Large intestine (tissue), 12 donors: ENCODE measurements around the gene SH3BGRL. TPM values are rescaled to one million over a fixed set of nuclear protein-coding genes. Genes with fewer than 3 reads are reported as not detected.

Experiments used
- DNase-seq, 2 donors: peaks; one replicate each; pipeline versions ENCODE4 v3.0.0 to v3.0.0-alpha.2; 2013
- H3K27ac ChIP-seq: one replicate; pipeline ENCODE4 v1.5.1; 2013; ENCODE audit warnings: low read length
- H3K27me3 ChIP-seq: 2 replicates; pipeline ENCODE4 v1.6.1; 2013; ENCODE audit warnings: low read length; ENCODE audit not compliant: control insufficient read depth, insufficient read depth
- H3K36me3 ChIP-seq: 2 replicates; pipeline ENCODE4 v1.6.1; 2013; ENCODE audit warnings: low read length; ENCODE audit not compliant: control insufficient read depth, insufficient read depth
- H3K4me1 ChIP-seq: one replicate; pipeline ENCODE4 v1.6.1; 2013; ENCODE audit warnings: low read length; ENCODE audit not compliant: control insufficient read depth, insufficient read depth
- H3K4me3 ChIP-seq: one replicate; pipeline ENCODE4 v1.5.1; 2013; ENCODE audit warnings: low read length
- H3K9me3 ChIP-seq: one replicate; pipeline ENCODE4 v1.6.1; 2013; ENCODE audit warnings: mild to moderate bottlenecking, low read depth, low read length, moderate library complexity; ENCODE audit not compliant: control insufficient read depth
- WGBS: methylation state at CpG from one replicate; pipeline ENCODE4 v1.1.5; 2013; ENCODE audit warnings: low lambda C conversion rate; ENCODE audit not compliant: insufficient coverage; 5-methylcytosine and 5-hydroxymethylcytosine counted together
- long read RNA-seq, 11 donors: transcript quantifications; one replicate each; lab custom pipeline, GENCODE V29; 2026
- polyA plus RNA-seq: library from polyadenylated mRNA; unstranded; fragments of 120-200 nt; gene quantifications from one replicate; pipeline ENCODE4 v1.2.1, GENCODE V29; 2013

Gene SH3BGRL
- 141 TPM for polyA plus RNA-seq
- long read RNA-seq, donor 1, transcript SH3BGRL-201 (4 exons, 1,923 nt) = major isoform, 38 of 38 reads
- long read RNA-seq, donor 1, partial matches to known transcripts = 0 of 38 reads
- long read RNA-seq, donor 1, other reads (novel, unspliced or antisense) = 0 of 38 reads
- long read RNA-seq, donor 2, transcript SH3BGRL-201 (4 exons, 1,923 nt) = major isoform, 71 of 77 reads
- long read RNA-seq, donor 2, partial matches to known transcripts = 5 of 77 reads
- long read RNA-seq, donor 2, other reads (novel, unspliced or antisense) = 0 of 77 reads
- long read RNA-seq, donor 3, transcript SH3BGRL-201 (4 exons, 1,923 nt) = major isoform, 136 of 142 reads
- long read RNA-seq, donor 3, partial matches to known transcripts = 5 of 142 reads
- long read RNA-seq, donor 3, other reads (novel, unspliced or antisense) = 0 of 142 reads
- long read RNA-seq, donor 4, partial matches to known transcripts = 0 of 5 reads
- long read RNA-seq, donor 4, other reads (novel, unspliced or antisense) = 0 of 5 reads
- long read RNA-seq, donor 5, transcript SH3BGRL-201 (4 exons, 1,923 nt) = major isoform, 56 of 57 reads
- long read RNA-seq, donor 5, partial matches to known transcripts = 0 of 57 reads
- long read RNA-seq, donor 5, other reads (novel, unspliced or antisense) = 0 of 57 reads
- long read RNA-seq, donor 6, transcript SH3BGRL-201 (4 exons, 1,923 nt) = major isoform, 85 of 102 reads
- long read RNA-seq, donor 6, partial matches to known transcripts = 17 of 102 reads
- long read RNA-seq, donor 6, other reads (novel, unspliced or antisense) = 0 of 102 reads
- long read RNA-seq, donor 7, transcript SH3BGRL-201 (4 exons, 1,923 nt) = major isoform, 49 of 55 reads
- long read RNA-seq, donor 7, partial matches to known transcripts = 6 of 55 reads
- long read RNA-seq, donor 7, other reads (novel, unspliced or antisense) = 0 of 55 reads
- long read RNA-seq, donor 8, transcript SH3BGRL-201 (4 exons, 1,923 nt) = major isoform, 95 of 109 reads
- long read RNA-seq, donor 8, partial matches to known transcripts = 13 of 109 reads
- long read RNA-seq, donor 8, other reads (novel, unspliced or antisense) = 0 of 109 reads
- long read RNA-seq, donor 9, transcript SH3BGRL-201 (4 exons, 1,923 nt) = major isoform, 74 of 137 reads
- long read RNA-seq, donor 9, partial matches to known transcripts = 63 of 137 reads
- long read RNA-seq, donor 9, other reads (novel, unspliced or antisense) = 0 of 137 reads
- long read RNA-seq, donor 10, transcript SH3BGRL-201 (4 exons, 1,923 nt) = major isoform, 96 of 129 reads
- long read RNA-seq, donor 10, partial matches to known transcripts = 33 of 129 reads
- long read RNA-seq, donor 10, other reads (novel, unspliced or antisense) = 0 of 129 reads
- long read RNA-seq, donor 11, transcript SH3BGRL-201 (4 exons, 1,923 nt) = major isoform, 65 of 65 reads
- long read RNA-seq, donor 11, partial matches to known transcripts = 0 of 65 reads
- long read RNA-seq, donor 11, other reads (novel, unspliced or antisense) = 0 of 65 reads

DNA sequence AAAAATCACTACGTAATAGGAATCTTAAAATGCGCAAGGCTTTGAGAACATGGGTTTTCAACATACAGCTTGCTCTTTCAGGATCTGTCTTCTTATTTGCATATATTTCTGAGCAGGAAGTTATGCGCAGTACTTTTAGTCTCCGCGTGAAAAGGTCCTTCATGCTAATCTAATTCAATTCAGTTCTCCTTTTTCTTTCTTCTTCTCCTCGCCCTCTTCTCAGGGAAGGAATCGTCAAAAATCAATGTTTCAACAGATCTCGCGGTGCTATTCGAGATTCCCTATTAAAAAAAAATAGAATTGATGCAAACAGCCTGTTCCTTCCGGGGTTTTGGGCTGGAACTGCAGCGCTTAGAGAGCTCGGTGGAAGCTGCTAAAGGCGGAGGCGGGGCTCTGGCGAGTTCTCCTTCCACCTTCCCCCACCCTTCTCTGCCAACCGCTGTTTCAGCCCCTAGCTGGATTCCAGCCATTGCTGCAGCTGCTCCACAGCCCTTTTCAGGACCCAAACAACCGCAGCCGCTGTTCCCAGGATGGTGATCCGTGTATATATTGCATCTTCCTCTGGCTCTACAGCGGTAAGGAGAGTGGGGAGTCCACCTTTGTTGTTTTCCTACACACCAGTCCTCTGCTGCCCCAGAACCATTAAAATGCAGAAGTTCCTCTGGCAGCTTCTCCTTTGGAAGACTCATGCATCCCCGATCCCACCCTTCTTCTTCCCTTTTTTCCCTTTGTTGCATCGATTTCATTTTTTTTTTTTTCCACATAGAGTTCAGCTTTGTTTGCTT lies at the start of gene SH3BGRL, which contains the start of gene HMGN5:
Gene SH3BGRL, plus strand, starts transcription at position 432 of the 785 bp plus-strand sequence. Its CDS starts 99 bp downstream, at position 531.
Gene HMGN5, minus strand, starts transcription at position 243 of the 785 bp plus-strand sequence. CDS start 80,364 bp downstream, outside the sequence.
- Histone ChIP-seq H3K4me1 (no peaks in the 10 kb centered on the region), H3K9me3 (no peaks in the 10 kb centered on the region), H3K4me3 (peak within 1 kb of the TSS; percentile 70), H3K36me3 (no peaks in the 10 kb centered on the region), H3K27ac (peak within 1 kb of the TSS; percentile 85), H3K27me3 (no peaks in the 10 kb centered on the region)
- 0% methylated on average over 1 of the region's 23 CpGs for WGBS
- peak; percentile 74 to 87 for DNase-seq

DNA sequence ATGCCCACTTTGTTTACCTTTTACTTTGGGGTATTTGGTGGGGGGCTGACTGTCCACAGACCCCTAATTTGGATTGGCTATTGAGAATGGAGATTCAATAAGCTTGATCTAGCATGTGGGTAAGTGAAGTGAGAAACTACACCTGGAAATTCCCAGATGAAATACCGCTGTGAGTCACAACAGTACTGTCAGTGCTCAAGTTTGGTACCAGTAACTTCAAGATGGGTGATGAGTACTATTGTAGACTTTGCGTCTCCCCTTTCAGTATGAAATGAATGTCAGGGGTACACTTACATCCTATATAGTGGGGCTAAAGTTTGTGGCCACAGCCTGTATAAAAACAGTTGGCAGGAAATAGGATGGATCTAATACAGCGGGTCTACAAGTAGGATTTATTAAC lies 33.5 kb upstream of the SH3BGRL start:
- no peaks in the 10 kb centered on the region for H3K27me3 ChIP-seq
- H3K9me3 ChIP-seq = no peaks in the 10 kb centered on the region
- H3K36me3 ChIP-seq = no peaks in the 10 kb centered on the region
- WGBS = no CpG with 5 or more reads among the region's 3 CpGs
- no peaks in the 10 kb centered on the region for H3K4me1 ChIP-seq
- DNase-seq = no peak
- no peak overlapping the region for H3K27ac ChIP-seq
- no peak overlapping the region for H3K4me3 ChIP-seq

DNA sequence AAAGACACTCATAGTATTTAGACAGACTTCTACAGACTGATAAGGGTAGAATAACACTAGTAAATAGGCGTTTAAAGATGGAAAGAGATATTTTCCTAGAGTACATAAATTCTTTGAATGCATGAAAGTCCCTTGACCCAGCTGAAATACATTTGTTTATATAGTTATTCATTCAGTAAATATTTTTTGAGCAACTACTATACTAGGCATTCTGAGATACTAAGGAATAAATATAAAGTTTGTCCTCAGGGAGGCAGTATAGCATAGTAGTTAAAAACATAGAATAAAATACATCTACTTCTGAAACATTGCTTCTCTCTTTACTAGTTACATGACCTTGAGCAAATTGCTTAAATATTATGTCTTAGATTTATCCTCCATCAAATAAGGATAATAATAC lies 27.6 kb upstream of the SH3BGRL start:
- Histone ChIP-seq H3K27me3 (no peaks in the 10 kb centered on the region), H3K9me3 (no peaks in the 10 kb centered on the region), H3K4me1 (no peaks in the 10 kb centered on the region), H3K36me3 (no peaks in the 10 kb centered on the region), H3K4me3 (no peak overlapping the region), H3K27ac (no peak overlapping the region)
- DNase-seq = peak in 1 of 2 donors; percentile 2
- WGBS = no CpG with 5 or more reads among the region's 1 CpG

DNA sequence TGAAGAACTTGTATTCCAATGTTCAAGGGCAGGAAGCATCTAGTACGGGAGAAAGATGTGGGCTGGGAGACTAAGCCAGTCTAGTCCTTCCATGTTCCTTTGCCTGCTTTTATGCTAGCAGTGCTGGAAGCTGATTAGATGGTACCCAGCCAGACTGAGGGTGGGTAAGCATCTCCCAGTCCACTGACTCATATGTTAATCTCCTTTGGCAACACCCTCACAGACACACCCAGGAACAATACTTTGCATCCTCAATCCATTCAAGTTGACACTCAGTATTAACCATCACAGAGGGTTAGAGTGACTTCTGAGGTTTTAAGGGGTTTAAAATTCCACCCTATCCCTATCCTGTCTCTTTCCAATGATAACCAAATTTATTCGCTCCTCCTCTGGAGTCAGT lies 6.6 kb upstream of the SH3BGRL start:
- Histone ChIP-seq H3K4me3 (no peak overlapping the region), H3K27ac (no peak overlapping the region), H3K36me3 (no peaks in the 10 kb centered on the region), H3K9me3 (no peaks in the 10 kb centered on the region), H3K27me3 (no peaks in the 10 kb centered on the region), H3K4me1 (no peaks in the 10 kb centered on the region)
- no peak for DNase-seq
- WGBS = no CpG with 5 or more reads among the region's 2 CpGs

DNA sequence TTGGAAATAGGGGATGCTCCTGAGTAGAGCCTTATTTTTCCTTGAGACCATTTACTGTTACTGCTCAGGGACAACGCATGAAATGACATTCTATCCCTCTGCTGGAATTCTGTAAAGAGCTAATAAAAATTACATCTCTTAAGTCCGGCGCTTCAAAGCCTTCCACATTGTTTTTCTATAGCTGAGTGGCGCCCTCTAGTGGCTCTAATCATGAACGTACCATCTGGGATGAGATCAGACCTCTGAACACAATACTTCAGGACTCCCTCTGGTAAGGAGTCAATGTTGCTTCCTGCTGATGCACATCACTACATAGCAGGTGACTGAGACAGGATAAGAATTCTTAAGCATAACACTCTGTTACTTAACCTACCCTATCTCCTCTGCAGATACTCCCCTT lies 6.2 kb upstream of the SH3BGRL start:
- no peaks in the 10 kb centered on the region for H3K27me3 ChIP-seq
- no peak overlapping the region for H3K27ac ChIP-seq
- no peaks in the 10 kb centered on the region for H3K4me1 ChIP-seq
- WGBS = no CpG with 5 or more reads among the region's 5 CpGs
- no peaks in the 10 kb centered on the region for H3K9me3 ChIP-seq
- no peaks in the 10 kb centered on the region for H3K36me3 ChIP-seq
- peak in 1 of 2 donors; percentile 33 for DNase-seq
- no peak overlapping the region for H3K4me3 ChIP-seq

DNA sequence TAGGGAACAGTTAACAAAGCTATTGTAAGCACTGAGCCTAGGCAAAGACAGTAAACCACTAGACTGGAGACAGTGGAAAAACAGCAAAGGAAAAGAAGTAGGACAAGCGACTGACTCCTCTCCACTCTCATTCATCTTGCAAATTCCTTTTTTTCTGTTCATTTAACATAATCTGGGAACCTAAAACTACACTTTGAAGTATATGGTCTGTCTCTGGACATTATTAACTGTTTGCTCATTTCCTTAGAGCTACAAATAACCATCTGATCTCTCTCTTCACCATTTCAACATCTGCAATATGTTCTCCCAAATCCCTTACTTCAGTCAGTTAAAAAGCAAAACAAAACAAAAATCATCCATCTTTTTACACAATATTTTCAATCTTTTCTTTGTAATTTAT lies 831 bp upstream of the SH3BGRL start:
- H3K9me3 ChIP-seq = no peaks in the 10 kb centered on the region
- H3K27me3 ChIP-seq = no peaks in the 10 kb centered on the region
- no peaks in the 10 kb centered on the region for H3K4me1 ChIP-seq
- H3K36me3 ChIP-seq = no peaks in the 10 kb centered on the region
- peak overlapping the region; percentile 85 for H3K27ac ChIP-seq
- no CpG with 5 or more reads among the region's 1 CpG for WGBS
- H3K4me3 ChIP-seq = peak overlapping the region; percentile 70
- no peak for DNase-seq

DNA sequence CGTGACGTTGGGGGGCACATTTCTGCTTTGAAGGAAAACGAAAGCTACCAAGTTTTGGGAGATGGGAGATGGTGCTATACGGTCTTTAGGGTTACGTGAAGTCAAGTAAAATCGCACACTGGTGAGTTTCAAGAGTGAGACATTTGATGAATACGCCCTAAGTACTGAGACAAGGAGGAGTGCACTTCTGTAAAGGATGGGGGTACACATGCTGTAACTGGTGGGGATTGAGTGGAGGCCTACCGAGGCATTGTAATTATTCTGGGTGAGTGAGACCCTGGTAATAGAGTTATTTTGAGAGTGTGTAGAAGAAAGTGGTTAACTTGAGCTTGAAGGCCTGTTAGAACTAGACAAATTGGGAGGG lies 536 bp downstream of the SH3BGRL start:
- Histone ChIP-seq H3K36me3 (no peaks in the 10 kb centered on the region), H3K4me1 (no peaks in the 10 kb centered on the region), H3K4me3 (peak overlapping the region; percentile 70), H3K27ac (peak overlapping the region; percentile 85), H3K9me3 (no peaks in the 10 kb centered on the region), H3K27me3 (no peaks in the 10 kb centered on the region)
- no CpG with 5 or more reads among the region's 8 CpGs for WGBS
- no peak for DNase-seq

DNA sequence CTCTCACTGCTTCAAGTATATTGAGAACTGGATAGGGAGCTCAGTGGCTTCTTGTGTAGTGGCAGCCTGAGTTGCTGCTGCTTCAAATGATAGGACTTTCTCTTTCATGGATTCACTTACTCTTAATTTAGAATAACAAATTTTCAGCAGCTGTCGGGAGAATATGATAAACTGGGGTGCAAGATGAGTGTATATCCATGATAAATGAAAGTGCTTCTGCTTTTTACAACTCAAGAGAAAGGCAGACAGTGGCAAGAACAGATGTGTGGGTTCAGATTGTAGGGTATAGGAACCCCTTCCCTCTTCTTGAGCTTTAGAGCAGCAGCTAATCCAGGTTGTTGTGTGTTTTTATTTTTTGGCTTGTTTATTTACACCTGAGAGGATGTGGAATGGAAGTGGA lies 1.0 kb downstream of the SH3BGRL start:
- H3K27ac ChIP-seq = peak overlapping the region; percentile 85

DNA sequence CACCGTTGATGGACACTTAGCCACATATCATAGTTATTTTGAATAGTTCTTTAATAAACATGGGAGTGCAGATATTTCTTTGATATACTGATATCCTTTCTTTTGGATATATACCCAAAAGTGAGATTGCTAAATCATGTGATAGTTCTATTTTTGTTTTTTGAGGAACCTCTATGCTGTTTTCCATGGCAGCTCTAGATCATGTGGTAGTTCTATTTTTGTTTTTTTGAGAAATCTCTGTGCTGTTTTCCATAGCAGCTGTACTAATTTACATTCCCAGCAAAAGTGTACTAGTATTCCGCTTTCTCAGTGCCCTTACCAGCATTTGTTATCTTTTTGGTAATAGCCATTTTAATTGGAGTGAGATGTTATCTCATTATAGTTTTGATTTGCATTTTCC lies 3.6 kb downstream of the SH3BGRL start:
- H3K27ac ChIP-seq = no peak overlapping the region
- WGBS = 100% methylated on average over 1 of the region's 2 CpGs
- no peak for DNase-seq
- H3K36me3 ChIP-seq = no peaks in the 10 kb centered on the region
- no peak overlapping the region for H3K4me3 ChIP-seq
- no peaks in the 10 kb centered on the region for H3K9me3 ChIP-seq
- no peaks in the 10 kb centered on the region for H3K4me1 ChIP-seq
- no peaks in the 10 kb centered on the region for H3K27me3 ChIP-seq

More for the DNA sequence above, 1.0 kb downstream of the SH3BGRL start:
- no peaks in the 10 kb centered on the region for H3K36me3 ChIP-seq
- peak in 1 of 2 donors; percentile 2 for DNase-seq
- WGBS = no CpG with 5 or more reads among the region's 1 CpG
- no peaks in the 10 kb centered on the region for H3K9me3 ChIP-seq
- no peaks in the 10 kb centered on the region for H3K4me1 ChIP-seq
- H3K27me3 ChIP-seq = no peaks in the 10 kb centered on the region
- peak overlapping the region; percentile 70 for H3K4me3 ChIP-seq
